GM12878 (cell line): Measurements from ENCODE around the gene PRM3. TPM values are rescaled to one million over a fixed set of nuclear protein-coding genes. Genes with fewer than 3 reads are reported as not detected.
A peak's percentile ranks its signal among the peaks of the same experiment; 100 is the strongest.

Experiments used
- CBFB ChIP-seq: IDR thresholded peaks from 2 replicates; pipeline ENCODE4 v1.6.1; 2016; ENCODE audit warnings: antibody characterized with exemption, low read depth
- EGR1 ChIP-seq, 2 experiments: IDR thresholded peaks; 1 replicate in 1 of 2; 2 replicates in 1 of 2; pipeline ENCODE4 v1.6.1; 2011 to 2012; ENCODE audit warnings: low read depth in 2 of 2, low read length in 2 of 2, borderline replicate concordance in 1 of 2, mild to moderate bottlenecking in 1 of 2, moderate library complexity in 1 of 2
- ESRRA ChIP-seq: IDR thresholded peaks from 2 replicates; pipeline ENCODE4 v1.6.1; 2012; ENCODE audit warnings: mild to moderate bottlenecking, low read length, improper control_type of control experiment
- KLF5 ChIP-seq: fragments of 450-650 bp; IDR thresholded peaks from 2 replicates; pipeline ENCODE4 v1.6.1; 2014; ENCODE audit warnings: mild to moderate bottlenecking; ENCODE audit not compliant: partially characterized antibody
- MEF2A ChIP-seq: IDR thresholded peaks from 2 replicates; pipeline ENCODE4 v1.6.1; 2011; ENCODE audit warnings: low read depth, mild to moderate bottlenecking, low read length, moderate library complexity; ENCODE audit not compliant: insufficient read depth
- NFXL1 ChIP-seq: fragments of 450-650 bp; IDR thresholded peaks from 2 replicates; pipeline ENCODE4 v1.6.1; 2017; ENCODE audit warnings: antibody characterized with exemption, mild to moderate bottlenecking, borderline replicate concordance
- NKRF ChIP-seq: fragments of 450-650 bp; conservative IDR thresholded peaks from 2 replicates; pipeline ENCODE4 v1.6.1; 2017; ENCODE audit warnings: mild to moderate bottlenecking, moderate library complexity
- POLR2A ChIP-seq: IDR thresholded peaks from 2 replicates; pipeline ENCODE4 v1.6.1; 2011; ENCODE audit warnings: low read depth, mild to moderate bottlenecking, low read length
- RELB ChIP-seq: fragments of 450-650 bp; IDR thresholded peaks from 2 replicates; pipeline ENCODE4 v1.6.1; 2017; ENCODE audit warnings: low read depth, mild to moderate bottlenecking, moderate library complexity
- RUNX3 ChIP-seq: IDR thresholded peaks from 2 replicates; pipeline ENCODE4 v1.6.1; 2012; ENCODE audit warnings: low read length, inconsistent platforms
- TARDBP ChIP-seq: IDR thresholded peaks from 2 replicates; pipeline ENCODE4 v1.6.1; 2016; ENCODE audit warnings: borderline replicate concordance
- TCF7 ChIP-seq: IDR thresholded peaks from 2 replicates; pipeline ENCODE4 v1.6.1; 2014; ENCODE audit warnings: antibody characterized with exemption, borderline replicate concordance
- ZBTB11 ChIP-seq: fragments of 450-650 bp; formaldehyde crosslinking; IDR thresholded peaks from 2 replicates; pipeline ENCODE4 v1.5.0; 2022; ENCODE audit warnings: mild to moderate bottlenecking, missing genetic modification characterization
- ZNF207 ChIP-seq: fragments of 450-650 bp; IDR thresholded peaks from 2 replicates; pipeline ENCODE4 v1.6.1; 2014; ENCODE audit warnings: antibody characterized with exemption, mild to moderate bottlenecking, borderline replicate concordance
- polyA plus RNA-seq, 11 experiments: library from polyadenylated mRNA; depleted of rRNA in 4 of 11; unstranded in 6 of 11; stranded (reverse) in 5 of 11; fragments of >200 nt; fragmentation: Nextera tagmentation in 4 of 11; fragmentation: Illumina TruSeq in 1 of 11; extraction: Ambion mirVana in 4 of 11; extraction: Trizol in 1 of 11; gene quantifications; 1 replicate in 1 of 11; 2 replicates in 10 of 11; pipeline versions ENCODE4 v1.2.1 to v1.2.3, GENCODE V29; 2011 to 2016; ENCODE audit warnings: inconsistent platforms in 2 of 11, missing spikeins in 2 of 11, low read depth in 1 of 11
- total RNA-seq, 4 experiments: library from RNA; depleted of rRNA in 3 of 4; stranded (reverse); fragments of >200 nt in 3 of 4; fragmentation: Illumina TruSeq in 1 of 4; extraction: Trizol in 1 of 4; gene quantifications; 2 replicates each; pipeline versions ENCODE4 v1.2.1 to v1.2.3, GENCODE V29; 2013 to 2021
- TF ChIP-seq, protein P1 (sequence below): fragments of 450-650 bp; IDR thresholded peaks from 2 replicates; pipeline ENCODE4 v1.6.1; 2017; ENCODE audit warnings: mild to moderate bottlenecking, moderate library complexity
- TF ChIP-seq, protein P2 (sequence below): IDR thresholded peaks from 2 replicates; pipeline ENCODE4 v1.6.1; 2011; ENCODE audit warnings: borderline replicate concordance, low read depth, mild to moderate bottlenecking, moderate library complexity, mixed read lengths, low read length; ENCODE audit not compliant: insufficient read depth; ENCODE audit errors: extremely low read length

Gene PRM3
- total and polyA plus RNA-seq, 10 of the 15 experiments (the other 5 are each of a cell fraction or from before 2014, with no cell fraction given): not detected

- TF ChIP-seq ZBTB11 (no peak), CBFB (peak; percentile 66; the same call in 1 of the 2 replicates), KLF5 (peak; percentile 44), ESRRA (no peak), TARDBP (no peak), NFXL1 (no peak), RUNX3 (peak; percentile 83), TCF7 (peak; percentile 84), ZNF207 (no peak), RELB (peak; percentile 42; the same call in 1 of the 2 replicates), EGR1 (IDR thresholded peaks at IDR 0.05; ENCODE audit: borderline replicate concordance in 1 of 2, low read depth in 2 of 2, low read length in 2 of 2) (peak in 1 of 2 experiments; percentile 60; a peak in 2 of 3 replicates), POLR2A (peak; percentile 79; the same call in 1 of the 2 replicates), MEF2A (0 out of 2 replicates have a peak, but pooled peaks have one; percentile 22), NKRF (peak; percentile 41; the same call in 1 of the 2 replicates)
- TF ChIP-seq, protein P1, sequence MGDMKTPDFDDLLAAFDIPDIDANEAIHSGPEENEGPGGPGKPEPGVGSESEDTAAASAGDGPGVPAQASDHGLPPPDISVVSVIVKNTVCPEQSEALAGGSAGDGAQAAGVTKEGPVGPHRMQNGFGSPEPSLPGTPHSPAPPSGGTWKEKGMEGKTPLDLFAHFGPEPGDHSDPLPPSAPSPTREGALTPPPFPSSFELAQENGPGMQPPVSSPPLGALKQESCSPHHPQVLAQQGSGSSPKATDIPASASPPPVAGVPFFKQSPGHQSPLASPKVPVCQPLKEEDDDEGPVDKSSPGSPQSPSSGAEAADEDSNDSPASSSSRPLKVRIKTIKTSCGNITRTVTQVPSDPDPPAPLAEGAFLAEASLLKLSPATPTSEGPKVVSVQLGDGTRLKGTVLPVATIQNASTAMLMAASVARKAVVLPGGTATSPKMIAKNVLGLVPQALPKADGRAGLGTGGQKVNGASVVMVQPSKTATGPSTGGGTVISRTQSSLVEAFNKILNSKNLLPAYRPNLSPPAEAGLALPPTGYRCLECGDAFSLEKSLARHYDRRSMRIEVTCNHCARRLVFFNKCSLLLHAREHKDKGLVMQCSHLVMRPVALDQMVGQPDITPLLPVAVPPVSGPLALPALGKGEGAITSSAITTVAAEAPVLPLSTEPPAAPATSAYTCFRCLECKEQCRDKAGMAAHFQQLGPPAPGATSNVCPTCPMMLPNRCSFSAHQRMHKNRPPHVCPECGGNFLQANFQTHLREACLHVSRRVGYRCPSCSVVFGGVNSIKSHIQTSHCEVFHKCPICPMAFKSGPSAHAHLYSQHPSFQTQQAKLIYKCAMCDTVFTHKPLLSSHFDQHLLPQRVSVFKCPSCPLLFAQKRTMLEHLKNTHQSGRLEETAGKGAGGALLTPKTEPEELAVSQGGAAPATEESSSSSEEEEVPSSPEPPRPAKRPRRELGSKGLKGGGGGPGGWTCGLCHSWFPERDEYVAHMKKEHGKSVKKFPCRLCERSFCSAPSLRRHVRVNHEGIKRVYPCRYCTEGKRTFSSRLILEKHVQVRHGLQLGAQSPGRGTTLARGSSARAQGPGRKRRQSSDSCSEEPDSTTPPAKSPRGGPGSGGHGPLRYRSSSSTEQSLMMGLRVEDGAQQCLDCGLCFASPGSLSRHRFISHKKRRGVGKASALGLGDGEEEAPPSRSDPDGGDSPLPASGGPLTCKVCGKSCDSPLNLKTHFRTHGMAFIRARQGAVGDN: peak; percentile 99
- TF ChIP-seq, protein P2, sequence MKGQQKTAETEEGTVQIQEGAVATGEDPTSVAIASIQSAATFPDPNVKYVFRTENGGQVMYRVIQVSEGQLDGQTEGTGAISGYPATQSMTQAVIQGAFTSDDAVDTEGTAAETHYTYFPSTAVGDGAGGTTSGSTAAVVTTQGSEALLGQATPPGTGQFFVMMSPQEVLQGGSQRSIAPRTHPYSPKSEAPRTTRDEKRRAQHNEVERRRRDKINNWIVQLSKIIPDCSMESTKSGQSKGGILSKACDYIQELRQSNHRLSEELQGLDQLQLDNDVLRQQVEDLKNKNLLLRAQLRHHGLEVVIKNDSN: no peak
Observed at GRCh38 chr16:11232852-11233726, 40.3 kb downstream of the PRM3 start (continued).
